ENCODE results near the gene ZNF230.

Gene ZNF230

GRCh38 chr19:44002566-44003460 is at the start of gene ZNF230:
Gene ZNF230, plus strand, starts transcription at chr19:44002957. Its CDS starts 4,122 bp downstream, at chr19:44007079.
- DNase-seq = peak; percentile 99

DNA sequence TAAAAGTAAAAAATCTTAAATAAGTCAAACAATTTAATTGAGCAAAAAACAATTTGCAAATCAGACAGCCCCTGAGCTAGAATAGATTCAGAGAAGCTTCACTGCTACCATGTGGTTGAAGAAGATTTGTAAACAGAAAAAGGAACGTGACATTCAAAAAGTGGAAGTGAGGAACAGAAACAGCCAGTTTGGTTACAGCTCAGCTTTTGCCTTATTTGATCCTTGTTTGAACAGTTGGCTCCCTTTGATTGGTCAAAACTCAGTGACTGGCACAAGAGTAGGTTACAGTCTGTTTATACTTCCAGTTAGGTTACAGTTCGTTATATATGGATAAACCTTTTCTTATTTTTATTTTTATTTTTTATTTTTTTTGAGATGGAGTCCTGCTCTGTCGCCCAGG is 45.9 kb upstream of the ZNF230 start:
- no peak for DNase-seq

DNA sequence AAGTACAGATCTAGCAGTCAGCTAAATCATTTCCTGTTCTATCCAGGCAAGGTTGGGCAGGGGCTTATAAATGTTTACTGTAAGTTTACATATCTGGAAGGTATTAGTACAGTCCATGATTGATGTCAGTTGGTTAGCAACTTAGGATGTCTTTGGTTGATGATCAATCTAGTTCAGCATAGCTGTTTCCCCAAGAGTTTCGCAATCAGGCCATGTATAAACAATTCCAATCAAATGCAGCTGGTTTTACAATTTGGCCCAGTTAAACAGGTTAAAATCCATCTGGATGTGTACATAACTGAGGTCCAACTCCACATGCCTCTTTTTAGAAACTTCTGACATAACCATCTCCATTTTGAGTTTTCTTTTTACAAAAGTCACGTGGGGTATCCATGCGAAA is 44.9 kb upstream of the ZNF230 start:
- no peak for DNase-seq

DNA sequence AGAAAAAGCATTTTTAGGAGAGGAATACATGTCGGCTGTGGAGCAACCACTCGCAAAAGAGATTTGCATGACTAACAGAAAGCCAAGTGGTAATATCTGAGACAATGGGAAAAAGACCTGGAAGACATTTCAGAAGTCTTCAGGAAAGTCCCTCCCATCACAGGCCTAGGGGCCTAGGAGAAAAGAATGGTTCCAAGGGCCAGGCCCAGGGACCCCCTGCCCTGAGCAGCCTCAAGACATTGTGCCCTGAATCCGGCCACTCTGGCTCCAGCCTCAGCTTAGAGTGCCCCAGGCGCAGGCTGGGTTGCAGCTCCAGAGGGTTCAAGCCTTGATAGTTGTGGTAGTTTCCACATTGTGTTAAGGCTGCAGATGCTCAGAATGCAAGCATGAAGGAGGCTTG is 42.3 kb upstream of the ZNF230 start:
- DNase-seq = no peak

- DNase-seq = no peak
Measured at GRCh38 chr19:43966079-43966694, 36.6 kb upstream of the ZNF230 start.

DNA sequence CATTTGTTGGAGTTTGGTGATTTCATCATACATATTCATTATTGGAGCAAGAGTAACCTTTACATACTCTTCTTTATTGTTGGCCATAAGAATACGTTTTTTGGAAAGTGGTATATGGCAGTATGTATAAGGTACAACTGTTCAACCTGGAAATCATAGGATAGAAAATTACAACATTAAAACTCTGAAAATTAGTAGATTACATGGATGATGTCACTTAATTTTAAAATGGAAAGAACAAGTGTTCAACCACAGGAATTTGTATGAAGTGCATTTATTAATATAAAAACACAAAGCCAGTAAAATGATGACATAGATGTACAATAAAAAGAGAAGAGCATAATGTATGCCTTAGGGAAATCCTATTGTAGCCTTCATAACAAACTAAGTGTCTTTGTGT is 26.0 kb upstream of the ZNF230 start:
- no peak for DNase-seq

DNA sequence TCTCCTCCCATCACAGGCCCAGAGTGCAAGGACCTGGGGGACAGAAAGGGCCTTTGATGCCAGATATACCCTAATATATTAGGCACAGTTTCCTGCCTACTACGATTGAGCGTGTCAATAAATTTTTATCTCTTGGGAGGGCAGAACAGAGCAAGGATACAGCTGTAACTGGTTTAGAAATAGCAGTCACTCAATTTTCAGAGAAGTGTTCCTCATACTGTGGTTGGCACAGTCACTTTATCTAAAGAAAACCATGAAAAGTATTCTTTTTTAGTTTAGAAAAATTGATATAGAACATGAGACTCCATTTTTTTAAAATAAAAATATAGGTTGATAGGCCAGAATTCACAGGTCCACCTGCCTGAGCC is 19.2 kb upstream of the ZNF230 start:
- no peak for DNase-seq

DNA sequence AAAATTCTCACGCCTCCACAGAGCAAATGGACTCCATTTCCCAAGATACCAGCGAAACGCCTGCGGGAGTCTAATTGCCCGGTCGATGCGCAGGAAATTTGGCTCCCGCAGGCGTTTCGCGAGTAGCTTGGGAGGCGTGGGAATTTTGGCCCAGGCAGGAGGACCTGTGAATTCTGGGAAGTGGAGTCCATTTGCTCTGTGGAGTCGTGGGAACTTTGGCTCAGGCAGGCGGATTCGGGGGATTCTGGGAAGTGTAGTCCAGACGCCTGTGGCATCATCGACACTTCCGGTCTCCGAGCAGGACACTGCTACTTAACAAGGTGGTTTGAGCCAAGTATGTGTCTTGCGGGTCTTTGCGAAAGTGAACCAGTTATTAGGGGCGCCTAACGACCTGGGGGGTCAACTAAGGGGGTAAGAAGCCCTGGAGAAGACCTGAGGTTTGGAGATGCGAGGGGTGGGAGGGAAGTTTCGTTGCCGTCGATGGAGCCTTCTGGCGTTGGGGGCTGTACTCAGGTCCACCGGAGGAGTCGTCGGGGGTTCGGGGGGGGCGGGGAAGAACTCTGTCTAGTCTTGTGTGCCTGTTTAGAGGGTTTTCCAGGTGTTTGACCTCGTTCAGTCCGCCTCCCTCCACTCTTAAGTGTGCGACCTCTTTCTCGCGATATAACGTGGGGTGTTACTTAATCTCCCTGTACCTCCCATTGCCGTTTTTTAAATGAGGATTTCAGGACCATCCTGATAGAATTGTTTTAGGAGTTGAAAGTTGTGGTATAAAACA is 18.7 kb upstream of the ZNF230 start, which contains the start of gene ZNF155:
ZNF155 (plus strand) TSS at position 277 of the 775 bp plus-strand sequence. CDS start 4,356 bp downstream, outside the sequence.
- DNase-seq = peak; percentile 98

DNA sequence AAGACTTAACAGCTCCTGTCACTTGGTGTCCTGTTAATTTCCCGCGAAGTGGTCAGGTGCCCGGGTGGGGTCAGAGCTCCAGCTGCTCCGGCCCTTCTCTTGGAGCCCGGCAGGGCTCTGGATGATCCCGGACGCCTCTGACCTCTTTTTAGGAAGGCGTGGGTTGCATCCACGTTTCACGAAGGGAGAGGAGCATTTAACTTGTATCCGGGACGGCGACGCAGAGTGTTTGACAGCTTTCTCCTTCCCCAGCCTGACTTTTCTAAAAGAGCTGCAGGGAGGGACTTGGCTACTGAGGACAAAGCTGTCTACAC is 18.1 kb upstream of the ZNF230 start:
- no peak for DNase-seq

DNA sequence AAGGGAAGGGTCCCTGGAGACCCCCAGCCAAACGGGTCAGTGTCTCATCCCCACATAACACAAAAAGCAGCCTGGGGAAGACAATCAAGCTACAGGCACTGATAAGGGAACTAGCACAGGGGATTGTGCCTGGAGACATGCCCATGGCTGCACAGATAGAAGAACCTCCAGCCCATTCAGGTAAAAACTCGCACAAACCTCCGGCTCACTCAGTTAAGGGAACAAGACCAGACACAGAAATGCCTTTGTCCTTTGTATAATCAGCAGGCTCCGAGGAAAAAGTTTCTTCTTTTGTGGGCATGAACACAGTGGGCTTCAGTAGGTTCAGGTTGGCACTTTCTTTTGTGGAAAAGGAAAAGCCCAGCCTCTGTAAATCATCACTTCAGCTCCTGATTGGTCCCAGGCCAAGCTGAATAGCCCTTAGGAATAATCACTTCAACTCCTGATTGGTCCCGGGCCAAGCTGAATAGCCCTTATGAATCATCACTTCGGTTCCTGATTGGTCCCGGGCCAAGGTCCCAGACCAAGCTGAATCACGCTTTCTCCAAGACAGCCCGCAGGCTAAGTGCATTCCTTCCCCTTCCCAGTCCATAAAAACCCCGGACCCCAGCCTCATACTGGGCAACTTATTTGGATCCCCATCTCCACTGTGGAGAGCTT is 5.0 kb upstream of the ZNF230 start:
- no peak for DNase-seq

DNA sequence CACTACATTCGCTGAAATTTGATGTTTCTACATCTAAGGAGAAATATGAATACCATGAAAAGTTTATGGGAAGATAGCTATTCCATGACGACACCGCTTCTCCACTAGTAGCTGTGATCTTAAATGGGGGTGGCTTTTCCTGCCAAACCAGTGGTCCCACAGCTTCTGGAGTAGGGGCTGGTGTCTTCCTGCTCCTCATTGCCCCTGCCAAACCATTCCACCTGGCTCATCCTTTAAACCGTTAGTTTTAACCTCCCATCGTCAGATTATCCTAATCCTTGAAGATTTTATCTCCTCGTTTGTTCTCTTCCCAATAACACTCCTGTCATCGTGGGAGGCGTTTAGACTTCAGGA is 568 bp upstream of the ZNF230 start:
- no peak for DNase-seq

DNA sequence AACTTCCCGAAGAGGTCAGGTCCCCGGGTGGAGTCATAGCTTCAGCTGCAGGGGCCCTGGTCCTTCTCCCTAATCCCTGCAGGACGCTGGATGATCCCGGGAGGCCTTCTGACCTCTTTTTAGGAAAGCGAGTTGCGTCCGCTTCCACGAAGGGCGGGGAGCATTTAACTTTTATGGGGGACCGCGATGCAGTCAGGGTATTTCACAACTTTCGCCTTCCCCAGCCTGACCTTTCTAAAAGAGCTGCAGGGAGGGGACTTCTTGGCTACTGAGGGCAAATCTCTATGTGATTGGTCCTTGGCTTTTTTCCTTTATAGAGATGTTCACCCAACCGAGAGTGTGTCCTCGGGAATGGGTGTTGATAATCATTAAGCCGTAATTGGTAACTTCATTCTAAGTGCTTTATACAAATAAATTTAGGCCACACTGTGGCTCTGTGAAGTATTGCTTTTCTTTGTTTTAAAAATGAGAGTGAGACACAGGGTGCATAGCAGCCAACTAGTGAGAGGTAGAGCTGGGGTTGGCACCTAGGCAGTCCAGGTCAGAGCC is 778 bp downstream of the ZNF230 start:
- DNase-seq = peak; percentile 5

GRCh38 chr19:44005973-44006372 is 3.2 kb downstream of the ZNF230 start:
- no peak for DNase-seq

DNA sequence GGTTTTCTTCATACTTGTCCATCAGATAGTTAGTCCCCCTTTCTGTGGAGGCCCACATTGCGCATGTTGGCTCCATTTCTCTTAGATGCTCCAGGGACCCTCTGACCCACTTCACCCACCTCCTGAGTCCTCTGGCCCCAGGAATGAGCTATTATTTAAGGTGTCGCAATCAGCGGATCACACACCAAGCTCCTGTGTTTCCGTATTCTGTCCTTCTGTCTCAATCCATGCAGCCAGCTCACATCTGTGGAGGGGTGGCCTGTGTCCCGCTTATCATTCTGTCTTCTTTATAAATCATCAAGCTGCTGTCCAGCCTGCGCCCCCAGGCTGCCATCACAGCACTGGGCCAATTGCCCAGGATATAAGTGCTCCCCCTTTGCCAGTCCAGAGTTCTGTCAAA is 4.7 kb downstream of the ZNF230 start:
- DNase-seq = no peak

GRCh38 chr19:44010468-44010867 is 7.7 kb downstream of the ZNF230 start:
- DNase-seq = peak; percentile 1

DNA sequence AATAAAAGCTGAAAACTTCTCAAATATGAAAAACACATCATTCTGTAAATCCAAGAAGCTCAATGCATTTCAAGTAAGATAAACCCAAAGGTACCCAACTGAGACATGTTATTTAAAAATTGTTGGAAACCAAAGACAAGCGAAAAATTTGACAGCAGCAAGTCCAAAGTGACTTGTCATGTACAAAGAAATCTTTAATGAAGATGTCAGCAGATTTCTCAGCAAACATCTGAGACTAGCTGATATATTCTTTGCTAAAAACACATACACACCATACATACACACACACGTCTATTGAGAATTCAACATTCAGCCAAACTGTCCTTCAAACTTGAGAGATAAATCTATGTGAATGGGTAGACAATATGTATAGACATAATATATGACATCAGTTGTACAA is 16.7 kb downstream of the ZNF230 start:
- DNase-seq = no peak

GRCh38 chr19:44021221-44021620 is 18.5 kb downstream of the ZNF230 start:
- DNase-seq = no peak

DNA sequence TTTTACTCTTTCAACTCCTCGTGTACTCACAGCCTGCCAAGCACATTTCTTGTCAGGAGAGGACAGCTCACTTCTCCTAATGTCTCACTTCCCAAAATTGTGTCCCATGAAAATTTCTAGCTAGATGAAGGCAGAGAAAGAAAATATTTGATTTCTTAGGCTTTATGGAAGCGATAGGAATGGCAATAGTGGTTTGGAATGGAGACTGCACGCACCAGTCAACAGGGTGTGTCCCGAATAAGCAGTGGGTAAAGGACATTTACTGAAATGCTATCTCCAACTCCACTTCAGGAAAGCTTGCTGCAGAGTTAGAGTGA is 22.1 kb downstream of the ZNF230 start:
- no peak for DNase-seq

GRCh38 chr19:44025217-44025936 is 22.6 kb downstream of the ZNF230 start, which contains the start of gene ZNF222:
Gene ZNF222, plus strand, starts transcription at chr19:44025379. Its CDS starts 58 bp downstream, at chr19:44025437.
- DNase-seq = peak; percentile 96

GRCh38 chr19:44026622-44027021 is 23.9 kb downstream of the ZNF230 start:
- no peak for DNase-seq

DNA sequence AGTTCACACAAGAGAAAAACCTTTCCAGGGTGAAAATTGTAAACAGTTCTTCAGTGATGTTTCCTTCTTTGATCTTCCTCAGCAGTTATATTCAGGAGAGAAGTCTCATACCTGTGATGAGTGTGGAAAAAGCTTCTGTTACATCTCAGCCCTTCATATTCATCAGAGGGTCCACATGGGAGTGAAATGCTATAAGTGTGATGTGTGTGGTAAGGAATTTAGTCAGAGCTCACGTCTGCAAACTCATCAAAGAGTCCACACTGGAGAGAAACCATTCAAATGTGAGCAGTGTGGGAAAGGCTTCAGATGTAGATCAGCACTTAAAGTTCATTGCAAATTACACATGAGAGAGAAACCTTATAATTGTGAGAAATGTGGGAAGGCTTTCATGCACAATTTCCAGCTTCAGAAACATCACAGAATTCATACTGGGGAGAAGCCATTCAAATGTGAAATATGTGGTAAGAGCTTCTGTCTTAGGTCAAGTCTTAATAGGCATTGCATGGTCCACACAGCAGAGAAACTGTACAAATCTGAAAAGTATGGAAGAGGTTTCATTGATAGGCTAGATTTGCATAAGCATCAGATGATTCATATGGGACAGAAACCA is 29.3 kb downstream of the ZNF230 start:
- DNase-seq = no peak

DNA sequence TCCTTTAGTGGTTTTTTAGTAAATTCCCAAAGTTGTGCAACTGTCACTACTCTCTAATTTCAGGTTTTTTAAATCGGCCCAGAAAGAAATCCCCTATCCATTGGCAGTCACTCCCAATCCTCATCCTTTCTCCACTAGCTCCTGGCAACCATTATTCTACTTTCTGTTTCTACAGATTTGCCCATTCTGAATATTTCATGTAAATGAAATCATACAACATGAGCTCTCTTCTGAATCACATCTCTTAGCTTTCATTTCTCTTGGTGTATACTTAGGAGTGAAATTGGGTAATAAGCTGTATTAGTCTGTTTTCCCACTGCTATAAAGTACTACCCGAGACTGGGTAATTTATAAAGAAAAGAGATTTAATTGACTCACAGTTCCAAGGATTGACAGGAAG is 39.4 kb downstream of the ZNF230 start:
- no peak for DNase-seq
